H7 (cell line): ENCODE results near the gene RPAIN. TPM values are rescaled to one million over a fixed set of nuclear protein-coding genes. Genes with fewer than 3 reads are reported as not detected.
"Not testable (repeated sequence)": the region's sequence is repeated elsewhere in the genome, so short reads cannot be mapped to it uniquely, and the experiment has no call there.

Experiments
- DNase-seq: peaks from one replicate; pipeline ENCODE4 v3.0.0; 2012
- H3K27me3 ChIP-seq: 2 replicates; pipeline ENCODE4 v1.6.0; 2011; ENCODE audit warnings: mild to moderate bottlenecking, low read length; ENCODE audit not compliant: control insufficient read depth, insufficient read depth
- H3K36me3 ChIP-seq: replicated peaks from 2 replicates; pipeline ENCODE4 v1.5.1; 2011; ENCODE audit warnings: low read length; ENCODE audit not compliant: control insufficient read depth, insufficient read depth
- H3K4me3 ChIP-seq: 2 replicates; pipeline ENCODE4 v1.5.1; 2011; ENCODE audit warnings: low read depth, mild to moderate bottlenecking, control low read depth, low read length, moderate library complexity; ENCODE audit not compliant: insufficient read depth
- total RNA-seq: library from RNA; depleted of rRNA; stranded (reverse); fragments of >200 nt; shearing (Covaris generic); gene quantifications from 2 replicates; pipeline ENCODE4 v1.2.3, GENCODE V29; 2014

RPAIN gene
- total RNA-seq, 1 experiment from 2014 or later: 52.1 TPM

DNA sequence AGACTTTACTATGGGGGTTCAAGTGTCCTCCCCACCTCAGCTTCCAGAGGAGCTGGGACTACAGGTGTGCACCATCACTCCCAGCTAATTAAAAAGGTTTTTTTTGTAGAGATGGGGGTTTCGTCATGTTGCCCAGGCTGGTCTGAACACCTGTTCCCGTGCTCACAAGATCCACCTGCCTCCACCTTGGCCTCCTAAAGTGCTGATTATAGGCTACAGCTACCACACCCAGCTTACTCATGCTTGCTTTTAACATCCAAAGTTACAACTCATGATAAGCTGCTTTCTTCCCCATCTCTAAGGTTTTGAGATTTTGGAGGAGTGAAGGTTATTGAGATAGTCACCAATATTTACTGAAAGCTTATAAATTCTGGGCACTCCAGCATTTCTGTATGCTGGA is 3.1 kb upstream of the RPAIN start:
- Histone ChIP-seq H3K36me3 (peaks cover 21% of the 10 kb centered on the region), H3K4me3 (no peak overlapping the region), H3K27me3 (no peaks in the 10 kb centered on the region)
- DNase-seq: no peak

DNA sequence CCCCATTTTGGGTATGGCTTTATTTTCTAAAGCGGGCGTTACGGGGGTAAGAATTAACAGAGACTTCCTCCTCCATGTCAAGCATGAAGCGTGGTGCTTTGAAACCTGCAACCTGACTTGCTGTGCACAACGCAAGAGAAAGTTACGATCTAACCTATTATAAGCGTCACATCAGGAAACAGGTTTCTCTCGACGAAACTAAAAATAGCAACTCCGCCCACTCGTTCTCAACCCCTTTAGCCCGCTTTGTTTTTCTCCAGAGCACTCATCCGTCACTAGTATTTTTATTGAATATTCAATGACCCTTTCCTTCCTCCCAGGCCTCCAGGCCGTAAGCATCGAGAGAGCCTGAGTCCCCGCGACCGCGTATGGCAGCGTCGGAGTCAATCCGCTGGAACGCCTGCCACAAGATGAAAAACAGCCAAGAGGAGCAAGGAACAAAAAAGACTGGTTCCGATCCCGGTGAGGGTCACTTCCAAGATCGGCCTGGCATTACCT is 1.1 kb upstream of the RPAIN start:
- peak overlapping the region; percentile 94 for H3K4me3 ChIP-seq
- H3K27me3 ChIP-seq: no peaks in the 10 kb centered on the region
- peaks cover 20% of the 10 kb centered on the region for H3K36me3 ChIP-seq
- peak; percentile 20 for DNase-seq

DNA sequence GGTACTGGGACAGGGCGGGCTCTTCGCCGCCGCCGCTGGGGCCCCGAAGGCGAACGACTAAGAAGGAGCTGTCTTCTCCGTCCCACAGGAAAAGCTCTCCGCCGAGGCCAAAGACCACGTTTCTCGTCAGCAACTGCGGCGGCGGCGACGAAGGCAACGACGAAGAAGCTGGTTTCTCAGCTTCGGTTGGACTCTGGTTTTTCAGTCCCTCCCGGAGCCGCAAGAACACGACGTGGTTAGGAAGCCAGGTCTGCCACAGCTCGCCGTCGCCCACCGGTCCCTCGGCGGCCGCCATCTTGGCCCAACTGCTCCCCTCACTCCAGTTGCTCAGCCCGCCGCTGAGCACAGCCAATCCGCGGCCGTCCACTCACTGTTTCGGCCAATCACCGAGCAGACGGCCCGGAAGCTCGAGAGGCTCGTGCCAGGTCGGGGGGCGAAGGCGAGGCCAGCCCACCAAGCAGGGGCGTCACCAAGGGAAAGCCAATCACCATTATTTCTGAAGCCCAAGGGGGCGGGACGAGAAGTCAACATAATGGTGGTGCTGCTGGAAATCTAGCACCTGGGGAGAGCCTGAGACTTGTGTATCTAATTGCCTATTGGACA is 525 bp upstream of the RPAIN start, which contains the start of gene NUP88:
Gene NUP88 (minus strand): TSS at position 307 of the 603 bp plus-strand sequence. CDS start 12 bp downstream, at position 295.
- peak; percentile 98 for DNase-seq
- Histone ChIP-seq H3K4me3 (peak within 1 kb of the TSS; percentile 94), H3K36me3 (peaks cover 23% of the 10 kb centered on the region), H3K27me3 (no peaks in the 10 kb centered on the region)

DNA sequence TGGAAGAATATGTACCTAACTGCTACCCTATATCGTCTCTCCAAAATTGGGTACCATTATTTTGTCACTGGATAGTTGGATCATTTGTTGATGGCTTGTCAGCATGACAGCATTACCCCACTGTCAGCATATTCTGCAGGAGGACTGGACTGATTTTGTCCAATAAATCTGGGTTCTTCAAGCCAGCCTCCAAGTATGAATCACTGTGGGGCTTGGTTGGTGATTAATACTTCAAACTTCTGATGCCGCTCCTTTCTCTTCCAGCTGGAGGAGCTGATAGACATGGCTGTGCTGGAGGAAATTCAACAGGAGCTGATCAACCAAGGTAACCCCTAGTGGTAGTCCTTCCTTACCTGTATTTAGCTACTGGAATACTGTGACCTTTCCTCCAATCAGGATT is 2.5 kb downstream of the RPAIN start:
- DNase-seq: no peak
- H3K27me3 ChIP-seq: no peaks in the 10 kb centered on the region
- H3K36me3 ChIP-seq: peaks cover 31% of the 10 kb centered on the region
- no peak overlapping the region for H3K4me3 ChIP-seq

DNA sequence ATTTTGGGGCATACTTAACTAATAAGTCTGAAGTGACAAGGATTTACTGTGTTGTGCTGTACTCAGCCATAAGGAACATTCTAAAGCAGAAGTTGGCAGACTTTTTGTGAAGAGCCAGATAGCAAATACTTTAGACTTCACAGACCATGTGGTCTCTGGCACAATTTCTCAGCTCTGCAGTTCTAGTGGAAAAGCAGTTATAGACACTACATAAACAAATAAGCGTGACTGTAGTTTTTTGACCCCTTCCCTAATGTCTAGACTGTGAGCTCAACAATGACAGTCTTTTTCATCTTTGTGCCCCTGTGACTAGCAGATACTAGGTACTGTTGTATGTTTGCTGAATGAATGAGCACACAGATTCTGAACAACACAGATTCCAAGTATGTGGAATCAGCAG is 4.9 kb downstream of the RPAIN start:
- DNase-seq: no peak
- Histone ChIP-seq H3K36me3 (peaks cover 48% of the 10 kb centered on the region), H3K27me3 (no peaks in the 10 kb centered on the region), H3K4me3 (no peak overlapping the region)

DNA sequence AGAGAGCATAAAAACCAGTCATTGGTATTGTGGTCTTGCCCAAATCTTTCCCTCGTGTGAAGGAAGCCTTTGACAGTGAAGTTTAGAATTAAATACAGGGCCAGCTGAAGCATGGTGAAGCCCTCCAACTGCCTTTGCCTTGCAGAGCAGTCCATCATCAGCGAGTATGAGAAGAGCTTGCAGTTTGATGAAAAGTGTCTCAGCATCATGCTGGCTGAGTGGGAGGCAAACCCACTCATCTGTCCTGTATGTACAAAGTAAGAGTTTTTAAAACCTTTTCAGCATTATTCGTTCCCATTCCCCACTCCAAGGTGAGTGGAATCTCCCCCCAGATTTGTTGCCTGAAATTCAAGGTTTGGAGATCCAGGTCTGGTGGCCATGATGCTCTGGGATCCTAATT is 5.8 kb downstream of the RPAIN start:
- Histone ChIP-seq H3K36me3 (peaks cover 48% of the 10 kb centered on the region), H3K4me3 (no peak overlapping the region), H3K27me3 (no peaks in the 10 kb centered on the region)
- DNase-seq: no peak

DNA sequence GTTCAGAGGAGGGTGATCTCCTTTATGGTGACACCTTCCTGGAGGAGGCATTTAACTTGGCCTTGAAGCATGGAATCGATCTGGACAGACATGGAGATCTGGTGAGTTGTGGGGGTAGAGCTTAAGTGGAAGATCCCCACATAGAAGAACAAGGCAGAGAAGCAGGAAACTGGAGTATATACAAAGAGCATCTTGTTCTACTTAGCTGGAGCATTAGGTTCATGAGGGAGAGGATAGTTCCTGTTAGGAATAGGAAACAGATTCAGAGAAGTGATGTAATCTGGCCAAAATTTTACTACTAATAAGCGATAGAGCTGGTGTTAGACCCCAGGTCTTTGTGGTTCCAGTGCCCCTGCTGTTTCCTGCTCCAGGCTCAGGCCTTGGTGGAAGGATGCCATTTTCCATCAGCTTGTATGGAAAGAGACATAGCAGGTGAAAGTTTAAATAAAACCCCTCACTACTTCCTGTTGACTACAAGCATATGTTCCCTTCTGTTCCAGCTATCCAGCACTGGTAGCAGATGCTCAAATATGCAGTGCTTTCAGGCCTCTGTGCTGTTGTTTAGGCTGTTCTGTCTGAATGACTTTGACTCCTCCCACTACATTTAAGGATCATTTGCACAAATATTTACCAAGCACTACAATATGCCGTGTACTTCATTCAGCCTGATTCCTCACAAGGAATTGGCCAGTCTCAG is 9.4 kb downstream of the RPAIN start:
- peaks cover 51% of the 10 kb centered on the region for H3K36me3 ChIP-seq

DNA sequence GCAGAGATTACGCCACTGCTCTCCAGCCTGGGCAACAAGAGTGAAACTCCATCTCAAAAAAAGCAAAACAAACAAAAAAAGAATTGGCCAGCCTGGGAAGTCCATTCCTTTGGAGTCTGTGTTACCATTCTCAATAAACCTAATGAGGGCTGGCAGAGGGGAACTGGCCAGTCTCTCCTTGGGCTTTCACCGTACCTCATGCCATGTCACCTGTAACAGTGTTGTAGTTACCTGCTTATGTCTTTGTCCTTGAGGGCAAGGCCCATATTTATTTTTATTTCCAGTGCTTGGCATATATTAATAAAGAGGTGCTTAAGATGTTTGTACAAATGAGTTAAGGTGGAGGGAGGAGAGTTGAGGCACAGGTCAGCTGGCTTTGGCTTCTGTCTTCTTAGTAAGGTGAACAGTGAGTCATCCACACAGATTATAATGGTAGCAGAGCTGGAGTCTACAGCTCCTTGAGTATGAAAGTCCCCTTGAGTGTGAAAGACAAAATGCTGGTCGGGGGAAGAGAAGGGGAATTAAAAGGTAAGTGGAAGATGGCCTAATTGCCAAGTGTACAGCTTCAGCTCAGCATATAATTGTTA is 10.5 kb downstream of the RPAIN start:
- no peaks in the 10 kb centered on the region for H3K27me3 ChIP-seq
- peaks cover 56% of the 10 kb centered on the region for H3K36me3 ChIP-seq
- DNase-seq: no peak

More for the DNA sequence above, 9.4 kb downstream of the RPAIN start:
- H3K27me3 ChIP-seq: no peaks in the 10 kb centered on the region
- no peak overlapping the region for H3K4me3 ChIP-seq
- DNase-seq: no peak

DNA sequence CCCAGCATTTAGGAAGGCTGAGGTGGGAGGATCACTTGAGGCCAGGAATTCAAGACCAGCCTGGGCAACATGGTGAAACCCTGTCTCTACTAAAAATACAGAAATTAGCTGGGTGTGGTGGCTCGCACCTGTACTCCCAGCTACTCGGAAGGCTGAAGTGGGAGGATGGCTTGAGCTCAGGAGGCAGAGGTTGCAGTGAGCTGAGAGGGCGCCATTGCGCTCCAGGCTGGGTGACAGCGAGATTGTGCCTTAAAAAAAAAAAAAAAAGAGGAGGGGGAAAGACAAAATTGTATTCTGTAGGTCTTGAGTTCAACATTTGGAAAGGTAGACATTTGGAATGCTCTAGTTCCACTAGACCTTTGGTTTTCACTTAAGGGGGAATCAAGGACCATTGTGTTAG is 11.3 kb downstream of the RPAIN start:
- not testable (repeated sequence) for H3K4me3 ChIP-seq, H3K27me3 ChIP-seq, DNase-seq
- peaks cover 53% of the 10 kb centered on the region for H3K36me3 ChIP-seq

More for the DNA sequence above, 10.5 kb downstream of the RPAIN start:
- no peak overlapping the region for H3K4me3 ChIP-seq

DNA sequence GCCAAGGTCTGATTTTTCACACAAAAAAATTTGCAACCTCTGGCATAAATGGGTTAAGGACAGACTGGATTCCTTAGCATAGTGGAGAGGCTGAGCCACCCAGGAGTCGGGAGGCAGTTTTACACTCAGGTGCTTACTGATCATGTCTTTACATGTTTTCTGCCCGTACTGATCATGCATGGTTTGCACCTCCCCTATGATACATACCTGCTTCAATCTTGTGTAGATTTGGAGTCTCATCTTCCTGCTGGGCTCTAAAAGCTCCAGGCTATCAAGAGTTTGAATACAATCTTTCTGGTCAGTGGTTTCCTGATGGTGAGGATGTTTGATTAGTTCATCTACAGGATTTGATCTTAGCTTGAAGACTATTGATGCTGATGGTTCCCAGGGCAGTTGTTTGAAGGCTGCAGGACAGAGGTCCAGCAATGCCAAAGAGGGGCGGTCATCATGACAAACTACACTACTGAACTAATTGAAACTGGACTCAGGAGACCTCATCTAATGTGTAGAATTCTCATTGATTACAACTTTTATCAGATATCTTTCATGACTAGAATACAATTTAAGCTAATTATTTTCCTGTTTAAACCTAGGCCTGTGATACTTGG is 12.1 kb downstream of the RPAIN start:
- DNase-seq: no peak
- Histone ChIP-seq H3K36me3 (peaks cover 55% of the 10 kb centered on the region), H3K27me3 (no peaks in the 10 kb centered on the region), H3K4me3 (no peak overlapping the region)

DNA sequence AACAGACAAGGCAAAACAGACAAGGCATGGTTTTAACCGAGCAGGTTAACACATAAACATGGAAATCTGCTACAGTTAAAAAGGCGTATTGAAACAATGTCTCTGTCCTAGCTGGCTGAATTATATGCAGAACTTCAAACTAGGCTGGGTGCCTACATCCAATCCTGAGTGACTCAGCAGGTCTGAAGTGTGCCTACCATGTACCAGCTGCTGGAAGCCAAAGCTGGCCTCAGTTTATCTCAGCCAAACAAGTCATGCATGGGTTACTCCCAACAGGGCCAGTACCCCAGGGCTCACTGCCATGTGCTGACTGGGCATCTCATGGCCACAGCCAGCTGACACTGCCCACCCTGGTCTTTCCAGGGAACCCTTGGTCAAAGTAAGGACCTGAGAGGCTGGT is 15.0 kb downstream of the RPAIN start:
- no peak for DNase-seq
- H3K27me3 ChIP-seq: no peaks in the 10 kb centered on the region
- H3K4me3 ChIP-seq: no peak overlapping the region
- peaks cover 39% of the 10 kb centered on the region for H3K36me3 ChIP-seq

DNA sequence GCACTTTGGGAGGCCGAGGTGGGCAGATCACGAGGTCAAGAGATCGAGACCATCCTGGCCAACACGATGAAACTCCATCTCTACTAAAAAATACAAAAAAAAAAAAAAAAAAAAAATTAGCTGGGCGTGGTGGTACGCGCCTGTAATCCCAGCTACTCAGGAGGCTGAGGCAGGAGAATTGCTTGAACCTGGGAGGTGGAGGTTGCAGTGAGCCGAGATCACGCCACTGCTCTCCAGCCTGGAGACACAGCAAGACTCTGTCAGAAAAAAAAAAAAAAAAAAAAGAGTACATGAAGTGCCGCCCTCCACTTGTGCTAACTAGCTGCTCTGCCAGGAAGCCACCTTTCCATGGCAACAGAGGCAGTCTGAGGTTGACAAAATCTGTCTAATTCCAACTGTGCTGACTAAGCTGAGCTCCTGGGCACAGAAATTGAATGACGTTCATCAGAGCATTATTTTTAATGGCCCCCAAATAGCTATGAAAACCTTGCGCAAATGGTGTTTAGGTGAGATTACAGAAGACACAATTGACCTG is 15.9 kb downstream of the RPAIN start:
- H3K36me3 ChIP-seq: peaks cover 39% of the 10 kb centered on the region
- not testable (repeated sequence) for H3K4me3 ChIP-seq, H3K27me3 ChIP-seq, DNase-seq

DNA sequence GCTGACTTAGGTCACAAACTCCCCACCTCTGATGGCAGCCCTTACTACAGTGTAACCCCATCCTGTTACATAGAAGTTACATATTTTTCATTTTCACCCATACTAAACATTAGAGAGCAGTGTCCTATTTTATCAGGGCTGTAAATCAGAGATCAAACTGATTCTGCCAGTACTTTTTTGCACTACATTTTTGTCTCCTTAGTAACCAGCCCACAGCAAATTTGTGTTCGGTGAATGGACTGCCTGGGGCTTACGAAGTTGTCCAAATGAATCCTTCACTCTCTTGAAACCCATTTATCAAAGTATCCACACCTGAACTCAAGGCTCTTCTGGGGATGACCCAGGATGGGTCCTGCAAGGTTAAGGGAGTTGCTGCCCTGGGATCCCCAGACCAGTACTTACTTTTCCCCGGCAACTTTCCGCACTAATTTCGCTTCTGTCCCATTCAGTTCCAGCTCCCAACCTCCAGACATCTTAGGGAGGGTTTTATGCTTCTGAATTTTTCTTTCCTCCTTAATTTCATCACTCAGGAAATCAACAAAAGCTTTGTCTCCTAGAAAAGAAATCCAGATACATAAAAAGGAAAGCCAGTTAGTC is 17.8 kb downstream of the RPAIN start:
- Histone ChIP-seq H3K27me3 (no peaks in the 10 kb centered on the region), H3K4me3 (peak overlapping the region; percentile 92), H3K36me3 (peaks cover 28% of the 10 kb centered on the region)
- DNase-seq: no peak

DNA sequence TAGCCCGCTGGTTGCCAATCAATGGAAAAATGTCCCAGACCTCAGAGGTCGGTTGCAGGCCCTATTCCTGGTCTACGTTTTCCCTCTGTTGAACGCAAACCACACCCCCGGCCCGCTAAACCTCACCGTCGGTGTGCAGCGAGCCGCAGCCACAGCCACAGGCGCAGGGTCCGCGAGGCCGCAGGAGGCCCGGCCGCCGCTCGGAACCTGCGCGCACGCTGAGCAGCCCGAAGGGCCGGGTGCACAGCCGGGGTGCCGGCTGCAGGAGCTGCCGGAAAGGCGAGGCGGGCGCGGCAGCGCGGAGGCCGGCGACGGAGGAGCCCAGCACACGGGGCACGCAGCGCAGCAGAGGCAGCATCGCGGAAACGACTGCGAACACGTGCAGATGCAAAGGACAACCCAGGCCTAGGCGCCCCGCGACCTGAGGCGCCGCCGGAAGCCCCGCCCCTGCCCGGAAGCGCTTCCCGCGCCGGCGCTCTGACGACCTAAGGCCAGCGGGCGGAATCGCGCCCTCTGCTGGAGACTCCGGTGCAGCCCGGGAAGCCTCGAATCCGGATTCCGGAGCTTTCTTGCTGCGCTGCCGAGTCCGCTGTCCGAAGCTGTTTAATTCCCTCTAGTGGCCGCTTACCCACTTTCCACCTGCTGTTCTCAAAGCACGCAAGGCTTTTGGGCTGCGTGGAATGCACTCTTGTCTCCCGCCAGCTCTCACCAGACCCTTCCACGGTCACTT is 18.9 kb downstream of the RPAIN start, which contains the start of gene C1QBP:
Gene C1QBP (minus strand): TSS at position 440 of the 730 bp plus-strand sequence. CDS start 82 bp downstream, at position 358.
- peak; percentile 95 for DNase-seq
- H3K27me3 ChIP-seq: no peaks in the 10 kb centered on the region
- peak within 1 kb of the TSS; percentile 92 for H3K4me3 ChIP-seq
- H3K36me3 ChIP-seq: peaks cover 26% of the 10 kb centered on the region
